ENCODE data around the gene DCHS1. TPM values are rescaled to one million over a fixed set of nuclear protein-coding genes. Genes with fewer than 3 reads are reported as not detected.

DCHS1 gene
- 22.5 and 23.9 TPM in 2 replicates for total RNA-seq

GRCh38 chr11:6655790-6656583 is at the start of gene DCHS1:
TSS of gene DCHS1 (minus strand) at chr11:6655809. CDS start at chr11:6641613, 14,196 bp downstream.

GRCh38 chr11:6682936-6683861 is 27.6 kb upstream of the DCHS1 start, which contains the start of gene MRPL17:
TSS of gene MRPL17 (minus strand) at chr11:6683340. CDS start at chr11:6683296, 44 bp downstream.

GRCh38 chr11:6619004-6619745 is 36.4 kb downstream of the DCHS1 start, which contains the start of gene TPP1:
TSS of gene TPP1 (minus strand) at chr11:6619422. CDS start at chr11:6619400, 22 bp downstream.

GRCh38 chr11:6612213-6613041 is 43.2 kb downstream of the DCHS1 start, which contains the start of gene TAF10:
TSS of gene TAF10 (minus strand) at chr11:6612216. CDS start at chr11:6612189, 27 bp downstream.

GRCh38 chr11:6603287-6604080 is 52.1 kb downstream of the DCHS1 start, which contains the start of the genes ILK and RRP8:
TSS of gene ILK (plus strand) at chr11:6603774. CDS start at chr11:6604272, 498 bp downstream.
TSS of gene RRP8 (minus strand) at chr11:6603616. CDS start at chr11:6603502, 114 bp downstream.

Other genes with a start within 250 kb of the DCHS1 start
- gene APBB1, start 236.7 kb downstream of the DCHS1 start, total RNA-seq = 34.8 and 38.8 TPM in 2 replicates
- 0.27 TPM in 1 of 2 replicates, not detected in the other for gene HPX, start 214.8 kb downstream of the DCHS1 start, total RNA-seq
- gene TRIM3, start 181.9 kb downstream of the DCHS1 start, total RNA-seq = 14.1 and 18.9 TPM in 2 replicates
- gene ARFIP2, start 174.5 kb downstream of the DCHS1 start, total RNA-seq = 33.8 and 38.9 TPM in 2 replicates
- gene TIMM10B, start 174.3 kb downstream of the DCHS1 start, total RNA-seq = 20.7 and 28.3 TPM in 2 replicates
- gene DNHD1, start 158.5 kb downstream of the DCHS1 start, total RNA-seq = 0.47 and 2.3 TPM in 2 replicates
- 17.4 and 19.6 TPM in 2 replicates for gene RRP8, start 52.2 kb downstream of the DCHS1 start, total RNA-seq
- 179 and 196 TPM in 2 replicates for gene ILK, start 52.0 kb downstream of the DCHS1 start, total RNA-seq
- 37.4 and 42.3 TPM in 2 replicates for gene TAF10, start 43.6 kb downstream of the DCHS1 start, total RNA-seq
- gene TPP1, start 36.4 kb downstream of the DCHS1 start, total RNA-seq = 51.3 and 99.0 TPM in 2 replicates
- 99.3 and 103 TPM in 2 replicates for gene MRPL17, start 27.5 kb upstream of the DCHS1 start, total RNA-seq
- gene OR2AG2, start 116.2 kb upstream of the DCHS1 start, total RNA-seq = not detected in 2 replicates
- not detected in 2 replicates for gene OR2AG1, start 127.2 kb upstream of the DCHS1 start, total RNA-seq
- 0.07 TPM in 1 of 2 replicates, not detected in the other for gene OR6A2, start 143.9 kb upstream of the DCHS1 start, total RNA-seq
- gene OR10A5, start 189.9 kb upstream of the DCHS1 start, total RNA-seq = not detected in 2 replicates
- not detected in 2 replicates for gene OR10A2, start 207.2 kb upstream of the DCHS1 start, total RNA-seq
- gene OR10A4, start 220.8 kb upstream of the DCHS1 start, total RNA-seq = not detected in 2 replicates
- not detected in 2 replicates for gene OR2D2, start 236.7 kb upstream of the DCHS1 start, total RNA-seq